Karpas-422 (cell line): ENCODE results near the gene ANKRD13D. TPM values are rescaled to one million over a fixed set of nuclear protein-coding genes. Genes with fewer than 3 reads are reported as not detected.

Source experiments
- DNase-seq: peaks from one replicate; pipeline ENCODE4 v3.0.0-alpha.2; 2015
- H2AFZ ChIP-seq: fragments of 200-600 bp; sonication (generic); 2 replicates; pipeline ENCODE4 v1.6.1; 2014; ENCODE audit warnings: antibody characterized with exemption, low read length, mixed read lengths
- H3K27ac ChIP-seq: fragments of 200-600 bp; sonication (generic); 2 replicates; pipeline ENCODE4 v1.5.1; 2014; ENCODE audit warnings: mild to moderate bottlenecking, low read length, moderate library complexity
- H3K27me3 ChIP-seq: fragments of 200-600 bp; sonication (generic); 2 replicates; pipeline ENCODE4 v1.6.1; 2014; ENCODE audit warnings: low read length, mixed read lengths
- H3K36me3 ChIP-seq: fragments of 200-600 bp; sonication (generic); 2 replicates; pipeline ENCODE4 v1.6.1; 2014; ENCODE audit warnings: low read length, mixed read lengths; ENCODE audit not compliant: insufficient read depth
- H3K4me1 ChIP-seq: fragments of 200-600 bp; sonication (generic); 2 replicates; pipeline ENCODE4 v1.6.1; 2014; ENCODE audit warnings: mild to moderate bottlenecking, low read length, mixed read lengths
- H3K4me2 ChIP-seq: fragments of 200-600 bp; sonication (generic); 2 replicates; pipeline ENCODE4 v1.6.1; 2014; ENCODE audit warnings: low read length, low read depth, mild to moderate bottlenecking; ENCODE audit not compliant: poor library complexity, severe bottlenecking
- H3K4me3 ChIP-seq: fragments of 200-600 bp; sonication (generic); 2 replicates; pipeline ENCODE4 v1.5.1; 2014; ENCODE audit warnings: mild to moderate bottlenecking, antibody characterized with exemption, low read length, mixed read lengths
- H3K79me2 ChIP-seq: fragments of 200-600 bp; sonication (generic); 2 replicates; pipeline ENCODE4 v1.6.1; 2014; ENCODE audit warnings: mild to moderate bottlenecking, low read length, mixed read lengths
- H3K9ac ChIP-seq: fragments of 200-600 bp; sonication (generic); 2 replicates; pipeline ENCODE4 v1.6.0; 2014; ENCODE audit warnings: low read length
- H3K9me2 ChIP-seq: fragments of 200-600 bp; sonication (generic), shearing (Covaris generic); replicated peaks from 2 replicates; pipeline ENCODE4 v1.6.0; 2014; ENCODE audit warnings: mild to moderate bottlenecking, low read length, moderate library complexity; ENCODE audit not compliant: insufficient read depth
- H3K9me3 ChIP-seq: fragments of 300-700, 200-600 bp; sonication (generic); 2 replicates; pipeline ENCODE4 v1.6.1; 2014; ENCODE audit warnings: low read length, mixed read lengths
- H4K20me1 ChIP-seq: fragments of 200-600 bp; sonication (generic); 2 replicates; pipeline ENCODE4 v1.6.1; 2014; ENCODE audit warnings: mild to moderate bottlenecking, antibody characterized with exemption, low read length, low read depth; ENCODE audit not compliant: insufficient read depth
- total RNA-seq: library from RNA; depleted of rRNA; stranded (reverse); fragments of >200 nt; shearing (Covaris generic); gene quantifications from 2 replicates; pipeline ENCODE4 v1.2.3, GENCODE V29; 2014; ENCODE audit warnings: low replicate concordance

Gene ANKRD13D
- total RNA-seq, 1 experiment from 2014 or later = 31.3 TPM

GRCh38 chr11:67284811-67285540 lies 4.1 kb upstream of the ANKRD13D start:
- no peak overlapping the region for H3K4me3 ChIP-seq
- no peak overlapping the region for H3K9ac ChIP-seq
- no peak for DNase-seq
- H3K9me2 ChIP-seq = no peaks in the 10 kb centered on the region
- H3K79me2 ChIP-seq = peaks cover 5% of the 10 kb centered on the region
- H3K4me2 ChIP-seq = no peak overlapping the region
- no peaks in the 10 kb centered on the region for H4K20me1 ChIP-seq
- H3K4me1 ChIP-seq = peaks cover 32% of the 10 kb centered on the region
- peaks cover under 1% of the 10 kb centered on the region; the same call in 1 of the 2 replicates for H3K36me3 ChIP-seq
- H3K9me3 ChIP-seq = no peaks in the 10 kb centered on the region
- H3K27ac ChIP-seq = no peak overlapping the region
- no peak overlapping the region for H2AFZ ChIP-seq
- no peaks in the 10 kb centered on the region for H3K27me3 ChIP-seq

- no peaks in the 10 kb centered on the region for H3K27me3 ChIP-seq
- H3K27ac ChIP-seq = peak overlapping the region; percentile 100; the same call in 1 of the 2 replicates
- no peaks in the 10 kb centered on the region for H3K9me2 ChIP-seq
- H3K4me1 ChIP-seq = peaks cover 39% of the 10 kb centered on the region
- H4K20me1 ChIP-seq = no peaks in the 10 kb centered on the region
- peaks cover 14% of the 10 kb centered on the region for H3K79me2 ChIP-seq
- H3K9me3 ChIP-seq = no peaks in the 10 kb centered on the region
- H3K36me3 ChIP-seq = peaks cover 6% of the 10 kb centered on the region
- no peak overlapping the region for H3K4me2 ChIP-seq
- DNase-seq = no peak
- no peak overlapping the region for H3K4me3 ChIP-seq
- no peak overlapping the region for H3K9ac ChIP-seq
- no peak overlapping the region for H2AFZ ChIP-seq
Observed at GRCh38 chr11:67285541-67286498, 3.3 kb upstream of the ANKRD13D start.

- peak overlapping the region; percentile 100 for H3K27ac ChIP-seq
- DNase-seq = peak; percentile 53
- peaks cover 39% of the 10 kb centered on the region for H3K4me1 ChIP-seq
- peaks cover 16% of the 10 kb centered on the region for H3K79me2 ChIP-seq
- H3K9ac ChIP-seq = peak overlapping the region; percentile 100
- no peaks in the 10 kb centered on the region for H3K9me3 ChIP-seq
- H3K4me2 ChIP-seq = peak overlapping the region; percentile 99
- no peaks in the 10 kb centered on the region for H4K20me1 ChIP-seq
- H3K9me2 ChIP-seq = no peaks in the 10 kb centered on the region
- no peak overlapping the region for H2AFZ ChIP-seq
- H3K27me3 ChIP-seq = no peaks in the 10 kb centered on the region
- H3K36me3 ChIP-seq = peaks cover 13% of the 10 kb centered on the region
- H3K4me3 ChIP-seq = peak overlapping the region; percentile 96; the same call in 1 of the 2 replicates
Observed at GRCh38 chr11:67286621-67287333, 2.3 kb upstream of the ANKRD13D start.

- Histone ChIP-seq H3K4me1 (peaks cover 39% of the 10 kb centered on the region), H3K79me2 (peaks cover 22% of the 10 kb centered on the region), H3K4me2 (peak overlapping the region; percentile 99), H3K9me2 (no peaks in the 10 kb centered on the region), H3K36me3 (peaks cover 20% of the 10 kb centered on the region), H3K9me3 (no peaks in the 10 kb centered on the region), H3K4me3 (peak overlapping the region; percentile 96), H4K20me1 (no peaks in the 10 kb centered on the region), H3K9ac (peak overlapping the region; percentile 100), H3K27me3 (no peaks in the 10 kb centered on the region), H3K27ac (peak overlapping the region; percentile 100), H2AFZ (no peak overlapping the region)
- peak; percentile 50 for DNase-seq
Observed at GRCh38 chr11:67287355-67288197, 1.5 kb upstream of the ANKRD13D start.

- peak overlapping the region; percentile 99 for H3K4me2 ChIP-seq
- peaks cover 28% of the 10 kb centered on the region for H3K79me2 ChIP-seq
- H3K36me3 ChIP-seq = peaks cover 26% of the 10 kb centered on the region
- H3K9ac ChIP-seq = peak overlapping the region; percentile 100
- no peak overlapping the region for H2AFZ ChIP-seq
- no peaks in the 10 kb centered on the region for H3K9me3 ChIP-seq
- no peaks in the 10 kb centered on the region for H4K20me1 ChIP-seq
- H3K27ac ChIP-seq = peak overlapping the region; percentile 100
- H3K4me1 ChIP-seq = peaks cover 39% of the 10 kb centered on the region
- H3K4me3 ChIP-seq = peak overlapping the region; percentile 96
- no peaks in the 10 kb centered on the region for H3K9me2 ChIP-seq
- H3K27me3 ChIP-seq = no peaks in the 10 kb centered on the region
- DNase-seq = no peak
Observed at GRCh38 chr11:67288198-67288451, 978 bp upstream of the ANKRD13D start.

- Histone ChIP-seq H4K20me1 (no peaks in the 10 kb centered on the region), H2AFZ (no peak overlapping the region), H3K4me1 (peaks cover 39% of the 10 kb centered on the region), H3K4me3 (peak overlapping the region; percentile 96), H3K4me2 (peak overlapping the region; percentile 99), H3K36me3 (peaks cover 28% of the 10 kb centered on the region), H3K9ac (peak overlapping the region; percentile 100), H3K9me3 (no peaks in the 10 kb centered on the region), H3K27ac (peak overlapping the region; percentile 100), H3K27me3 (no peaks in the 10 kb centered on the region), H3K79me2 (peaks cover 30% of the 10 kb centered on the region), H3K9me2 (no peaks in the 10 kb centered on the region)
- peak; percentile 98 for DNase-seq
Observed at GRCh38 chr11:67288452-67289225, 464 bp upstream of the ANKRD13D start.
